Neuron (in vitro differentiated cells): ENCODE results near the gene GAB2.

Experiments used
- H2AFZ ChIP-seq: one replicate; pipeline ENCODE4 v1.6.1; 2013; ENCODE audit warnings: low read depth, mild to moderate bottlenecking, inconsistent platforms, low read length, moderate library complexity
- H3K27me3 ChIP-seq: one replicate; pipeline ENCODE4 v1.6.1; 2013; ENCODE audit warnings: low read length; ENCODE audit not compliant: insufficient read depth
- H3K36me3 ChIP-seq: one replicate; pipeline ENCODE4 v1.6.1; 2013; ENCODE audit warnings: low read length; ENCODE audit not compliant: insufficient read depth
- H3K4me1 ChIP-seq: one replicate; pipeline ENCODE4 v1.6.1; 2013; ENCODE audit warnings: low read length; ENCODE audit not compliant: insufficient read depth
- H3K4me3 ChIP-seq: 2 replicates; pipeline ENCODE4 v1.5.1; 2013; ENCODE audit warnings: mild to moderate bottlenecking, low read length, moderate library complexity
- H3K9me3 ChIP-seq: one replicate; pipeline ENCODE4 v1.6.1; 2013; ENCODE audit warnings: low read length

Gene GAB2

GRCh38 chr11:78256962-78257361 is 160.7 kb downstream of the GAB2 start:
- no peak overlapping the region for H2AFZ ChIP-seq
- no peaks in the 10 kb centered on the region for H3K27me3 ChIP-seq
- H3K36me3 ChIP-seq: no peaks in the 10 kb centered on the region
- peaks cover 7% of the 10 kb centered on the region for H3K4me1 ChIP-seq
- no peak overlapping the region for H3K4me3 ChIP-seq
- H3K9me3 ChIP-seq: no peaks in the 10 kb centered on the region

- no peak overlapping the region for H2AFZ ChIP-seq
- no peak overlapping the region for H3K4me3 ChIP-seq
- no peaks in the 10 kb centered on the region for H3K36me3 ChIP-seq
- no peaks in the 10 kb centered on the region for H3K9me3 ChIP-seq
- no peaks in the 10 kb centered on the region for H3K27me3 ChIP-seq
- H3K4me1 ChIP-seq: peaks cover 7% of the 10 kb centered on the region
These were observed 161.7 kb downstream of the GAB2 start for GRCh38 chr11:78255919-78256318.

GRCh38 chr11:78254268-78254667 is 163.4 kb downstream of the GAB2 start:
- Histone ChIP-seq H2AFZ (no peak overlapping the region), H3K4me3 (no peak overlapping the region), H3K27me3 (no peaks in the 10 kb centered on the region), H3K36me3 (peaks cover 12% of the 10 kb centered on the region), H3K4me1 (peaks cover 7% of the 10 kb centered on the region), H3K9me3 (no peaks in the 10 kb centered on the region)

- no peaks in the 10 kb centered on the region for H3K9me3 ChIP-seq
- H3K27me3 ChIP-seq: no peaks in the 10 kb centered on the region
- no peak overlapping the region for H2AFZ ChIP-seq
- no peak overlapping the region for H3K4me3 ChIP-seq
- peaks cover 16% of the 10 kb centered on the region for H3K36me3 ChIP-seq
- H3K4me1 ChIP-seq: peaks cover 7% of the 10 kb centered on the region
These were observed 163.8 kb downstream of the GAB2 start for GRCh38 chr11:78253797-78254196.

- Histone ChIP-seq H3K4me3 (no peak overlapping the region), H3K4me1 (peaks cover 7% of the 10 kb centered on the region), H3K27me3 (no peaks in the 10 kb centered on the region), H3K9me3 (peaks cover 2% of the 10 kb centered on the region), H3K36me3 (peaks cover 40% of the 10 kb centered on the region), H2AFZ (no peak overlapping the region)
These were observed 166.4 kb downstream of the GAB2 start for GRCh38 chr11:78251083-78251775.

- H3K9me3 ChIP-seq: peaks cover 2% of the 10 kb centered on the region
- peaks cover 7% of the 10 kb centered on the region for H3K4me1 ChIP-seq
- no peaks in the 10 kb centered on the region for H3K27me3 ChIP-seq
- peaks cover 42% of the 10 kb centered on the region for H3K36me3 ChIP-seq
- no peak overlapping the region for H2AFZ ChIP-seq
- no peak overlapping the region for H3K4me3 ChIP-seq
These were observed 167.5 kb downstream of the GAB2 start for GRCh38 chr11:78250099-78250498.

- Histone ChIP-seq H3K36me3 (peaks cover 43% of the 10 kb centered on the region), H3K4me1 (peaks cover 2% of the 10 kb centered on the region), H3K4me3 (no peak overlapping the region), H3K9me3 (peaks cover 2% of the 10 kb centered on the region), H3K27me3 (no peaks in the 10 kb centered on the region), H2AFZ (no peak overlapping the region)
These were observed 168.7 kb downstream of the GAB2 start for GRCh38 chr11:78248903-78249302.

GRCh38 chr11:78248191-78248590 is 169.4 kb downstream of the GAB2 start:
- peaks cover 44% of the 10 kb centered on the region for H3K36me3 ChIP-seq
- H3K27me3 ChIP-seq: no peaks in the 10 kb centered on the region
- no peaks in the 10 kb centered on the region for H3K4me1 ChIP-seq
- H3K4me3 ChIP-seq: no peak overlapping the region
- H2AFZ ChIP-seq: no peak overlapping the region
- peaks cover 2% of the 10 kb centered on the region for H3K9me3 ChIP-seq

- Histone ChIP-seq H2AFZ (no peak overlapping the region), H3K36me3 (peaks cover 39% of the 10 kb centered on the region), H3K4me1 (no peaks in the 10 kb centered on the region), H3K9me3 (peaks cover 12% of the 10 kb centered on the region), H3K4me3 (no peak overlapping the region), H3K27me3 (no peaks in the 10 kb centered on the region)
These were observed 172.9 kb downstream of the GAB2 start for GRCh38 chr11:78244546-78245255.

- Histone ChIP-seq H3K4me1 (no peaks in the 10 kb centered on the region), H3K27me3 (no peaks in the 10 kb centered on the region), H2AFZ (no peak overlapping the region), H3K36me3 (peaks cover 33% of the 10 kb centered on the region), H3K4me3 (no peak overlapping the region), H3K9me3 (peaks cover 15% of the 10 kb centered on the region)
These were observed 173.5 kb downstream of the GAB2 start for GRCh38 chr11:78244080-78244479.

- Histone ChIP-seq H2AFZ (no peak overlapping the region), H3K4me3 (no peak overlapping the region), H3K27me3 (no peaks in the 10 kb centered on the region), H3K4me1 (no peaks in the 10 kb centered on the region), H3K9me3 (peaks cover 16% of the 10 kb centered on the region), H3K36me3 (peaks cover 9% of the 10 kb centered on the region)
These were observed 176.1 kb downstream of the GAB2 start for GRCh38 chr11:78241475-78241874.

GRCh38 chr11:78239781-78240180 is 177.8 kb downstream of the GAB2 start:
- H3K9me3 ChIP-seq: peaks cover 16% of the 10 kb centered on the region
- H3K27me3 ChIP-seq: no peaks in the 10 kb centered on the region
- H3K36me3 ChIP-seq: peaks cover 6% of the 10 kb centered on the region

GRCh38 chr11:78237293-78238046 is 180.2 kb downstream of the GAB2 start:
- H3K27me3 ChIP-seq: no peaks in the 10 kb centered on the region
- H3K9me3 ChIP-seq: peaks cover 16% of the 10 kb centered on the region
- H2AFZ ChIP-seq: no peak overlapping the region
- no peaks in the 10 kb centered on the region for H3K4me1 ChIP-seq
- peaks cover 7% of the 10 kb centered on the region for H3K36me3 ChIP-seq
- no peak overlapping the region for H3K4me3 ChIP-seq

More at GRCh38 chr11:78239781-78240180, 177.8 kb downstream of the GAB2 start:
- no peak overlapping the region for H2AFZ ChIP-seq
- H3K4me3 ChIP-seq: no peak overlapping the region
- no peaks in the 10 kb centered on the region for H3K4me1 ChIP-seq
